ENCODE results near the gene SPRED1. TPM values are rescaled to one million over a fixed set of nuclear protein-coding genes. Genes with fewer than 3 reads are reported as not detected.

The SPRED1 gene
- total RNA-seq, 2 experiments from 2014 or later = 7.5 to 21.1 TPM

DNA sequence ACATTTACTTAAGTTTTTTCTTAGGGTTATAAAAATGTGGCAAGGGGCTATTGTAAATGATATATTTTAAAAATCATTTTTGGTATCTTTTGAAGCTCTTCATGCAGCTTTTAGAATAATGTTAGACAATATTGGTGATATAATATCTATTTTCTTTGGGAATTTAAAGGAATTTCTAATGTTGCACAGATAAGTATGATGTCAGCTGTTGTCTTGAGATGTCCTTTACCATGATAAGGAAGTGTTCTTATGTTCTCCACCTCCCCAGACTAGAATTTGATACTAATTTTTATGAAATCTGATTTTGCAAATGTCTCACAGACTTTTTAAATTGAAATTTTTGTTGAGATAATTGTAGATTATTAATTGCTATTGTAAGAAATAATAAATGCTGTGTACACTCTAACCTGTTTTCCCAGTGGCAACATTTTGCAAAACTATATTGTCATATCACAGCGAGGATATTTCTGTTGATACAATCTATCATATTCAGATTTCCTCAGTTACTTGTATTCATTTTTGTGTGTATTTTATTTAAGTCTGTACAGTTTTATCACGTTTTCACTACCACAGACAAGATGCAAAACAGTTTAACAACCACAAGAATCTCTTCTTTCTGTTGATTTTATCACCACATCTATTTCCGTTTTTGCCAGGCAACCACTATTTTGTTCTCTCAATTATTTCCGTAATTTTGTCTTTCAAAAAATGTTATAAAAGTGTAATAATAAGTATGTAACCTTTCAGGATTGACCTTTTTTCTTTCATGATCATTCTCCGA is 55.4 kb downstream of the SPRED1 start:
- TF ChIP-seq, protein P1, sequence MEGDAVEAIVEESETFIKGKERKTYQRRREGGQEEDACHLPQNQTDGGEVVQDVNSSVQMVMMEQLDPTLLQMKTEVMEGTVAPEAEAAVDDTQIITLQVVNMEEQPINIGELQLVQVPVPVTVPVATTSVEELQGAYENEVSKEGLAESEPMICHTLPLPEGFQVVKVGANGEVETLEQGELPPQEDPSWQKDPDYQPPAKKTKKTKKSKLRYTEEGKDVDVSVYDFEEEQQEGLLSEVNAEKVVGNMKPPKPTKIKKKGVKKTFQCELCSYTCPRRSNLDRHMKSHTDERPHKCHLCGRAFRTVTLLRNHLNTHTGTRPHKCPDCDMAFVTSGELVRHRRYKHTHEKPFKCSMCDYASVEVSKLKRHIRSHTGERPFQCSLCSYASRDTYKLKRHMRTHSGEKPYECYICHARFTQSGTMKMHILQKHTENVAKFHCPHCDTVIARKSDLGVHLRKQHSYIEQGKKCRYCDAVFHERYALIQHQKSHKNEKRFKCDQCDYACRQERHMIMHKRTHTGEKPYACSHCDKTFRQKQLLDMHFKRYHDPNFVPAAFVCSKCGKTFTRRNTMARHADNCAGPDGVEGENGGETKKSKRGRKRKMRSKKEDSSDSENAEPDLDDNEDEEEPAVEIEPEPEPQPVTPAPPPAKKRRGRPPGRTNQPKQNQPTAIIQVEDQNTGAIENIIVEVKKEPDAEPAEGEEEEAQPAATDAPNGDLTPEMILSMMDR (conservative IDR thresholded peaks at IDR 0.05; ENCODE audit: low read length) = no peak
- TF ChIP-seq EZH2phosphoT487 (IDR thresholded peaks at IDR 0.05; ENCODE audit: borderline replicate concordance, low read depth, low read length) = no peak
- no peak for DNase-seq (ENCODE audit: low spot score)
- POLR2A ChIA-PET = interaction anchor here (0.7 to 1.7 kb wide), 3 partner anchors 10 to 467 kb away, joined by 3 read pairs; no protein-coding TSS in a partner anchor
- Histone ChIP-seq H3K79me2 (ENCODE audit: insufficient read depth, low read depth, low read length) (no peaks in the 10 kb centered on the region), H4K20me1 (ENCODE audit: insufficient read depth, low read length) (no peaks in the 10 kb centered on the region), H3K4me1 (ENCODE audit: insufficient read depth, low read length, poor library complexity, severe bottlenecking) (peaks cover 9% of the 10 kb centered on the region), H3K9me3 (ENCODE audit: low read length) (no peaks in the 10 kb centered on the region), H3K36me3 (ENCODE audit: insufficient read depth, low read length) (no peaks in the 10 kb centered on the region), H3K4me2 (ENCODE audit: low read length) (peak overlapping the region; percentile 10), H3K9me2 (ENCODE audit: insufficient read depth, low read length) (no peaks in the 10 kb centered on the region), H2AFZ (ENCODE audit: low read length) (no peak overlapping the region), H3K27ac (ENCODE audit: low read depth, low read length, poor library complexity, severe bottlenecking) (no peak overlapping the region), H3K4me3 (ENCODE audit: low read depth, low read length, poor library complexity, severe bottlenecking) (no peak overlapping the region)
- intact Hi-C loops (cut with micrococcal nuclease; ENCODE audit: unreplicated experiment) = no loop called here
- CTCF ChIA-PET (ENCODE audit: unreplicated experiment) = no interaction called here
- no TSS peak for BruUV-seq (replicated peaks)

DNA sequence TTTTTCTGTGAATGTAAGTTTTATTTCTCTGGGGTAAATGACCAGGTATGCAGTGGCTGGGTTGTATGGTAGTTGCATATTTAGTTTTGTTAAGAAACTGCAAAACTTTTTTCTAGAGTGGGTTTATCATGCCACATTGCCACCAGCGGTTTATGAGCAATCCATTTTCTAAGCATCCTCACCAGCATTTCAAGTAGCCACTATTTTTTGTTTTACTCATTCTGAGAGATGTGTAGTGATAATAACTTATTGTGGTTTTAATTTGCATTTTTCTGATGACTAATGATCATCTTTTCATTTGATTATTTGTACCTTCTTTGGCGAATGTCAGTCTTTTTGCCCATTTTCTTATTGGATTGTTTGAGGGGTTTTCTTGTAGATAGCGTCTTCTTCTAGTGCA is 56.2 kb downstream of the SPRED1 start:
- Histone ChIP-seq H4K20me1 (ENCODE audit: insufficient read depth, low read length) (no peaks in the 10 kb centered on the region), H3K4me2 (ENCODE audit: low read length) (no peak overlapping the region), H3K4me3 (ENCODE audit: low read depth, low read length, poor library complexity, severe bottlenecking) (no peak overlapping the region), H3K27ac (ENCODE audit: low read depth, low read length, poor library complexity, severe bottlenecking) (no peak overlapping the region), H3K36me3 (ENCODE audit: insufficient read depth, low read length) (no peaks in the 10 kb centered on the region), H2AFZ (ENCODE audit: low read length) (no peak overlapping the region), H3K9me2 (ENCODE audit: insufficient read depth, low read length) (no peaks in the 10 kb centered on the region), H3K79me2 (ENCODE audit: insufficient read depth, low read depth, low read length) (no peaks in the 10 kb centered on the region), H3K4me1 (ENCODE audit: insufficient read depth, low read length, poor library complexity, severe bottlenecking) (peaks cover 9% of the 10 kb centered on the region), H3K9me3 (ENCODE audit: low read length) (no peaks in the 10 kb centered on the region)
- CTCF ChIA-PET (ENCODE audit: unreplicated experiment) = no interaction called here
- POLR2A ChIA-PET = no interaction called here
- intact Hi-C loops (cut with micrococcal nuclease; ENCODE audit: unreplicated experiment) = no loop called here
- BruUV-seq (replicated peaks) = no TSS peak
- no peak for DNase-seq (ENCODE audit: low spot score)
- no peak for TF ChIP-seq EZH2phosphoT487 (IDR thresholded peaks at IDR 0.05; ENCODE audit: borderline replicate concordance, low read depth, low read length)
- TF ChIP-seq, protein P1 (conservative IDR thresholded peaks at IDR 0.05; ENCODE audit: low read length) = no peak

- BruUV-seq (replicated peaks) = no TSS peak
- H3K79me2 ChIP-seq (ENCODE audit: insufficient read depth, low read depth, low read length) = no peaks in the 10 kb centered on the region
These were observed 59.6 kb downstream of the SPRED1 start for GRCh38 chr15:38312190-38312589.

More at GRCh38 chr15:38312190-38312589, 59.6 kb downstream of the SPRED1 start:
- Histone ChIP-seq H2AFZ (ENCODE audit: low read length) (no peak overlapping the region), H3K9me2 (ENCODE audit: insufficient read depth, low read length) (no peaks in the 10 kb centered on the region), H3K9me3 (ENCODE audit: low read length) (no peaks in the 10 kb centered on the region), H3K36me3 (ENCODE audit: insufficient read depth, low read length) (no peaks in the 10 kb centered on the region), H3K4me2 (ENCODE audit: low read length) (no peak overlapping the region), H3K27ac (ENCODE audit: low read depth, low read length, poor library complexity, severe bottlenecking) (no peak overlapping the region), H4K20me1 (ENCODE audit: insufficient read depth, low read length) (no peaks in the 10 kb centered on the region), H3K4me1 (ENCODE audit: insufficient read depth, low read length, poor library complexity, severe bottlenecking) (peaks cover 9% of the 10 kb centered on the region), H3K4me3 (ENCODE audit: low read depth, low read length, poor library complexity, severe bottlenecking) (no peak overlapping the region)
- intact Hi-C loops (cut with micrococcal nuclease; ENCODE audit: unreplicated experiment) = no loop called here
- POLR2A ChIA-PET = no interaction called here
- CTCF ChIA-PET (ENCODE audit: unreplicated experiment) = no interaction called here
- TF ChIP-seq, protein P1 (conservative IDR thresholded peaks at IDR 0.05; ENCODE audit: low read length) = no peak
- no peak for TF ChIP-seq EZH2phosphoT487 (IDR thresholded peaks at IDR 0.05; ENCODE audit: borderline replicate concordance, low read depth, low read length)
- DNase-seq (ENCODE audit: low spot score) = no peak

Measured in OCI-LY7 (cell line).